GM12891 (cell line): ENCODE results near the gene LSM4.

ENCODE experiments used
- DNase-seq: peaks from one replicate; pipeline ENCODE4 v3.0.0; 2011; ENCODE audit warnings: low spot score; ENCODE audit not compliant: insufficient read length
- FAIRE-seq: peaks from 2 replicates; lab custom pipeline; 2011; peaks lifted over from hg19 to GRCh38; lab: Jason Lieb, UNC
- PAX5 ChIP-seq: IDR thresholded peaks from 2 replicates; pipeline ENCODE4 v1.6.1; 2011; ENCODE audit warnings: low read length, moderate library complexity, mild to moderate bottlenecking; ENCODE audit not compliant: insufficient read depth, severe bottlenecking
- POLR2A ChIP-seq: IDR thresholded peaks from 2 replicates; pipeline ENCODE4 v1.6.1; 2011; ENCODE audit warnings: low read depth, low read length, control low read depth
- POLR2AphosphoS5 ChIP-seq: IDR thresholded peaks from 2 replicates; pipeline ENCODE4 v1.6.1; 2011; ENCODE audit warnings: low read depth, low read length, control low read depth
- POU2F2 ChIP-seq: IDR thresholded peaks from 2 replicates; pipeline ENCODE4 v1.6.1; 2011; ENCODE audit warnings: low read depth, mild to moderate bottlenecking, control low read depth, low read length, moderate library complexity
- SPI1 ChIP-seq: IDR thresholded peaks from 2 replicates; pipeline ENCODE4 v1.6.1; 2011; ENCODE audit warnings: low read depth, low read length, control low read depth
- TAF1 ChIP-seq: IDR thresholded peaks from 2 replicates; pipeline ENCODE4 v1.6.1; 2011; ENCODE audit warnings: low read depth, low read length, control low read depth

The LSM4 gene

DNA sequence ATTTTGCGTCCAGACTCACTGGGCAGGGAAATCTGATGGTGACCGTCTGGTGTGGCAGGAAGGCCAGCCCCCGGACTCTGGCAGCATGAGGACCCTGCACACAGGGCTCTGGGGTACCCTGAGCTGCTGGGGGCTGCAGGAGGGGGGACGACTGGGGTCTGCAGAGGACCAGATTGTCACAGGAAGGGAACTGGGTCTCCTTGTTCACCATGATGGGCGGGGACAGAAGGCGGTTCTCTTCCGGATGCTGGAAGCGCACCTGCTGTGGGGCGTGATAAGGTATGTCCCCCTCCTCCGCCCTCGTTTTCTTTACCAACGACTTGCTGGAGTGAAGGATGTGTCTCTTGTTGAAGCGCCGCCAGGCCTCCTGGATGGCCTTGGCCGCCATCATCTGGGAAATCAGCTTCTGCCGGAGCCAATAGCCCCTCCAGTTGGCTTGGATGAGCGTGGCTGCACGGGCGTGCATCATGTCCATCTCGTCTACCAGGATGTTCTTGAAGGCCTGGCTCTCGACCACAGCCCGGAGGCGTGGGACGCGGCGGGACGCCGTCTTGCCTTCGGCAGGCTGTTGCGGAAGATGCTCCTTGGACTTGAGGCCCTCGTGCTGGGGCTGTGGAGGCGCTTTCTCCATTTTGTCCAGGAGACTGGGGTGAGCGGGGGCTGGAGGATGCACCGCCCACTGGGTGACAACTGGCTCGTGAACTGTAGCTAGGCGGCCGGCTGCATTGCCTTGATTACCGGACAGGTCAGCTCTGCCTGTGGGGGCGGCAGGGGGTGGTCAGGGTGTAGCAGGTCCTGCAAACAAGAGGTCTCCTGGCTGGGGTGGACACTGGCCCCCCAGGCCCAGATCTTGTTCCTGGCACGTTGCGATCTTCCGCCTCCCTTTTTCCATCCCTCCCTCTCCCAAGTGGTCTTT lies 55.8 kb downstream of the LSM4 start:
- DNase-seq = no peak
- no peak for FAIRE-seq
- TF ChIP-seq SPI1 = no peak
- TF ChIP-seq POLR2A = no peak
- TF ChIP-seq TAF1 = no peak
- no peak for TF ChIP-seq POLR2AphosphoS5
- TF ChIP-seq PAX5 = no peak
- no peak for TF ChIP-seq POU2F2

DNA sequence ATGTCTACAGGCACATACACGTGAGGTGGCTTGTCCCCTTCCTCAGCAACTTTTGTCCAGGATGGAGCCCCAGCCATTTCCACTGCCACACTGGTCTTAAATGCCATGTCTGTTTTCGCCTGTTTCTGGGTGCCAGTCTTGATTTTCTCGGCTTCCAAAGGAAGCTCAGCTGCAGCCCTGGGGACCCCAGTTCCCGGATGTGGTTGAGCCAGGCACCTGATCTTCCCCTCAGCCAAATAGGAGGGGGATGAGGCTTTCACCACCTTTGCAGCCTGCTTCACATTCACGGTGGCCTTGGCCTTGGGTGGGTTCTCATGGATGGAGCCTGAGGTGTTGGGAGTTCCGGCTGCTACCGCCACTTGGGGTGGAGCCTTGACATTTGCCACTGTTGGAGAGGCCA lies 57.3 kb downstream of the LSM4 start:
- TF ChIP-seq SPI1 (no peak), POLR2AphosphoS5 (no peak), TAF1 (no peak), POLR2A (no peak), POU2F2 (no peak)
- no peak for FAIRE-seq
- no peak for DNase-seq

DNA sequence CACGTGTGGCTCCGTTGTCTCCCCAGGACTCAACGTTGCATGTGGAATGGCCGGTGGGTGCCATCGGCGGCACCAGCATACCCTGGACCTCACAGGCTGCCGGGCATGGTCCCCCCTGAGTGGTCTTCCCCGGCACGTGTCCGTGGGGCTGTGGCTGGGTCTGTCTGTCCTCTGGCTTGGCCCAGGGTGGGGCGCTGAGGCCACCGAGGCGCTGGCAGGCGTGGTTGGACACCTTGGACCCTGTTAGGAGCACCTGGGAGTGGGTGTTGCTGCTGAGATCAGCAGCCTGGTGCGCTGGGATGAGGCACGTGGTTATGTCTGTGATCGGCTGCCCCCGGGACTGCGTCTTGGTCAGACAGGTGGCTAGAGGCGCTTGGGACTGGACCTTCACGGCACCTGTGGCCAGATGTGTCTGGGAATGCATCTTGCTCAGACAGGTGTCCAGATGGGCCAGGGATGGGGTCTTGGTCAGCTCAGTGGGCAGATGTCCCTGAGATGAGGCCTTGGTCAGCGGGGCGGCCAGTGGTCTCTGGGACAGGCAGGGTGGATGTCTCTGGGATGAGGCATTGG lies 57.8 kb downstream of the LSM4 start:
- DNase-seq (no peak), FAIRE-seq (no peak)
- no peak for TF ChIP-seq POU2F2
- no peak for TF ChIP-seq POLR2A
- no peak for TF ChIP-seq PAX5
- TF ChIP-seq POLR2AphosphoS5 = no peak
- no peak for TF ChIP-seq SPI1
- TF ChIP-seq TAF1 = no peak

DNA sequence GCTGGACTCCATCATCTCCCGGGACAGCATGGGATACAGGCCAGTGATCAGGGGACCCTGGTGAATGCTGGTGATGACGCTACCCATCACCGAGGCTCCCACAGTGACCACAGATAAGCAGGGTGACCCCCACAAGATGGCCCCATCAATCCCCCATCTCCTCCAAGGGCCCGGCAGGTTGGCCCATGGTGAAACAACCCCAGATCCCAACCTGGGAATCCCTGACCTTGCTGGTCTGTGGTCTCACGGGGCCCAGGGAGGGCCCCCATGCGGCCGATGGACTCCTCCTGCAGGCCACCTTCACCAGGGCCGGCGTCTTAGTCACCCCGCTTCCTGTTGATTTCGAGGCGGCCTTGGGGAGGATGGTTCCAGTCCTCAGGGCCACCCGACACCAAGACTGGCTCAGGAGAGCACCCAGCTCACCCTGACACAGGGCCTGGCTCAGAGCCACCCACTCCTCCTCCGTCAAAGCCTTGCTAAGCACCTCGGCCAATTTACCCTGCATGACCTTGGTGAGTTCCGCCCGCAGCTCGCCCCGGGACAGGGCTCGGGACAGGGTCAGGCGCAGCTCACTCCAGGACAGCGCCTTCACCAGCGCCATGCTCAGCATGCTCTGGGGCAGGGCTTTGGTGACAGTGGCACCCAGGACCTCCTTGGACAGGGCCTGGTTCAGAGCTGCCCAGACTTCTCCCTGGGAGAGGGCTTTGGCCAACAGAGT lies 58.6 kb downstream of the LSM4 start:
- FAIRE-seq (no peak), DNase-seq (no peak)
- TF ChIP-seq POLR2AphosphoS5 = no peak
- no peak for TF ChIP-seq POU2F2
- TF ChIP-seq POLR2A = no peak
- TF ChIP-seq PAX5 = no peak
- no peak for TF ChIP-seq SPI1
- TF ChIP-seq TAF1 = no peak

- FAIRE-seq (no peak), DNase-seq (no peak)
- no peak for TF ChIP-seq SPI1
- no peak for TF ChIP-seq PAX5
- no peak for TF ChIP-seq POLR2A
- TF ChIP-seq POLR2AphosphoS5 = no peak
- TF ChIP-seq TAF1 = no peak
- no peak for TF ChIP-seq POU2F2
Observed at GRCh38 chr19:18263324-18264136, 59.3 kb downstream of the LSM4 start.

GRCh38 chr19:18262917-18263316 lies 60.0 kb downstream of the LSM4 start:
- TF ChIP-seq POU2F2 (no peak), PAX5 (no peak)
- no peak for FAIRE-seq
- no peak for DNase-seq

GRCh38 chr19:18262144-18262543 lies 60.7 kb downstream of the LSM4 start:
- TF ChIP-seq PAX5 = no peak
- no peak for TF ChIP-seq SPI1
- TF ChIP-seq TAF1 = no peak
- no peak for TF ChIP-seq POLR2A
- TF ChIP-seq POU2F2 = no peak
- TF ChIP-seq POLR2AphosphoS5 = no peak
- no peak for DNase-seq
- FAIRE-seq = no peak

DNA sequence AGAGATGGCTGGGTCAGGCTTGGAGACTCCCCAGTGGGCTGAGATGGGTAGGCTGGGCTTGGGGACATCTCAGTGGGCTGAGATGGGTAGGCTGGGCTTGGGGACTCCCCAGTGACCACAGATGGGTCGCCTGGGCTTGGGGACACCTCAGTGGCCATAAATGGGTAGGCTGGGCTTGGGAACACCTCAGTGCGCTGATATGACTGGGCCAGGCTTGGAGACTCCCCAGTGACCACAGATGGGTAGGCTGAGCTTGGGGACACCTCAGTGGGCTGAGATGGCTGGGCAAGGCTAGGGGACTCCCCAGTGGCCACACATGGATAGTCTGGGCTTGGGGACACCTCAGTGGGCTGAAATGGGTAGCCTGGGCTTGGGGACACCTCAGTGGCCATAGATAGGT lies 61.4 kb downstream of the LSM4 start:
- FAIRE-seq (no peak), DNase-seq (no peak)
- no peak for TF ChIP-seq PAX5
- TF ChIP-seq TAF1 = no peak
- TF ChIP-seq POLR2AphosphoS5 = no peak
- no peak for TF ChIP-seq POLR2A
- TF ChIP-seq SPI1 = no peak
- TF ChIP-seq POU2F2 = no peak

DNA sequence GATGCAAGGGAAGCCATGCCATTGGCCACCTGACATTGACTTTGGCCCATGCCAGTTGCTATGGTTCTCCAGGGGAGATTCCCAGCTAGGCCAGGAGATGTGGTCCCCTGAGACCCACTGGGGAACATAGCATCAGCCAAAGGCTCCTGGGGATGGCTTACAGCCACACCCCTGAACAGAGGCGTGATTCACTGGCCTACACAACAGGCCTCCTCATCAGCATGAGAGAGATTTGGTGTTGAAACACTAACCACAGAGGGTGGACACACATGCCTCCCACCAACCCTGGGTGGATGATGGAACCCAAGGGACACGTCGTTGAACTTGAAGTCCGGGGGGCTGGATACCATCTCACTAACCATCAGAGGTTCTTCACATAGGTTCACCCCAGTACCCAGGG lies 63.0 kb downstream of the LSM4 start:
- DNase-seq (no peak), FAIRE-seq (no peak)
- TF ChIP-seq PAX5 (no peak), POU2F2 (no peak), SPI1 (no peak), POLR2AphosphoS5 (no peak), POLR2A (no peak), TAF1 (no peak)
